ENCODE data around the gene ATG9B. TPM values are rescaled to one million over a fixed set of nuclear protein-coding genes. Genes with fewer than 3 reads are reported as not detected.

The ATG9B gene
- total and polyA plus RNA-seq, 9 of the 15 experiments (the other 6 are each of a cell fraction or from before 2014, with no cell fraction given) = 0.29 to 8.0 (median 2.1) TPM

DNA sequence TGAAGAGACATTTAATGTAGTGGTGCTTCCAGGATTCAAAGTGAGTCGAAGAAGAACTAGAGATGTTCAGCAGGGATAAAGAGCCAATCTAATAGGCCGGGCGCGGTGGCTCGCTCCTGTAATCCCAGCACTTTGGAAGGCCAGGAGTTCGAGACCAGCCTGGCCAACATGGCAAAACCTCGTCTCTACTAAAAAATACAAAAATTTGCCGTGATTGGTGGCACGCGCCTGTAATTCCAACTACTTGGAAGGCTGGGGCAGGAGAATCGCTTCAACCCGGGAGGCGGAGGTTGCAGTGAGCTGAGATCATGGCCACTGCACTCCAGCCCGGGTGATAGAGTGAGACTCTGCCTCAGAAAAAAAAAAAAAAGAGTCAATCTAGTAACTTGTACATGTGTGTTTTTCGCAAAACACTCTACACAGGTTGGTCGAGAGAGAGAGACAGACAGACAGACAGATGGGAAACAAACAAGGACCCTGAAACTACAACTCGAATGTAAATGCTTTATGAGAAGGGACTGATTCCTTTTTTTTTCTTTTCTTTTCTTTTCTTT is 4.7 kb upstream of the ATG9B start (continued):
- no peak for TF ChIP-seq POLR2H (tag; IDR thresholded peaks at IDR 0.05; ENCODE audit: low read depth)
- TF ChIP-seq, protein P1, sequence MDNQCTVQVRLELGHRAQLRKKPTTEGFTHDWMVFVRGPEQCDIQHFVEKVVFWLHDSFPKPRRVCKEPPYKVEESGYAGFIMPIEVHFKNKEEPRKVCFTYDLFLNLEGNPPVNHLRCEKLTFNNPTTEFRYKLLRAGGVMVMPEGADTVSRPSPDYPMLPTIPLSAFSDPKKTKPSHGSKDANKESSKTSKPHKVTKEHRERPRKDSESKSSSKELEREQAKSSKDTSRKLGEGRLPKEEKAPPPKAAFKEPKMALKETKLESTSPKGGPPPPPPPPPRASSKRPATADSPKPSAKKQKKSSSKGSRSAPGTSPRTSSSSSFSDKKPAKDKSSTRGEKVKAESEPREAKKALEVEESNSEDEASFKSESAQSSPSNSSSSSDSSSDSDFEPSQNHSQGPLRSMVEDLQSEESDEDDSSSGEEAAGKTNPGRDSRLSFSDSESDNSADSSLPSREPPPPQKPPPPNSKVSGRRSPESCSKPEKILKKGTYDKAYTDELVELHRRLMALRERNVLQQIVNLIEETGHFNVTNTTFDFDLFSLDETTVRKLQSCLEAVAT (IDR thresholded peaks at IDR 0.05) = peak in 1 of 2 experiments; percentile 30; a peak in 2 of 4 replicates
- TF ChIP-seq MBD2 (IDR thresholded peaks at IDR 0.05; ENCODE audit: borderline replicate concordance, low read depth) = no peak
- TF ChIP-seq HDAC6 (IDR thresholded peaks at IDR 0.05; ENCODE audit: low read depth, low read length) = no peak
- TF ChIP-seq, protein P2, sequence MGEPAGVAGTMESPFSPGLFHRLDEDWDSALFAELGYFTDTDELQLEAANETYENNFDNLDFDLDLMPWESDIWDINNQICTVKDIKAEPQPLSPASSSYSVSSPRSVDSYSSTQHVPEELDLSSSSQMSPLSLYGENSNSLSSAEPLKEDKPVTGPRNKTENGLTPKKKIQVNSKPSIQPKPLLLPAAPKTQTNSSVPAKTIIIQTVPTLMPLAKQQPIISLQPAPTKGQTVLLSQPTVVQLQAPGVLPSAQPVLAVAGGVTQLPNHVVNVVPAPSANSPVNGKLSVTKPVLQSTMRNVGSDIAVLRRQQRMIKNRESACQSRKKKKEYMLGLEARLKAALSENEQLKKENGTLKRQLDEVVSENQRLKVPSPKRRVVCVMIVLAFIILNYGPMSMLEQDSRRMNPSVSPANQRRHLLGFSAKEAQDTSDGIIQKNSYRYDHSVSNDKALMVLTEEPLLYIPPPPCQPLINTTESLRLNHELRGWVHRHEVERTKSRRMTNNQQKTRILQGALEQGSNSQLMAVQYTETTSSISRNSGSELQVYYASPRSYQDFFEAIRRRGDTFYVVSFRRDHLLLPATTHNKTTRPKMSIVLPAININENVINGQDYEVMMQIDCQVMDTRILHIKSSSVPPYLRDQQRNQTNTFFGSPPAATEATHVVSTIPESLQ (CRISPR knock-in tag; IDR thresholded peaks at IDR 0.05) = no peak
- no peak for TF ChIP-seq GATA2 (CRISPR knock-in tag; IDR thresholded peaks at IDR 0.05)
- no peak for TF ChIP-seq ZNF134 (CRISPR knock-in tag; conservative IDR thresholded peaks at IDR 0.05)
- TF ChIP-seq, protein P3, sequence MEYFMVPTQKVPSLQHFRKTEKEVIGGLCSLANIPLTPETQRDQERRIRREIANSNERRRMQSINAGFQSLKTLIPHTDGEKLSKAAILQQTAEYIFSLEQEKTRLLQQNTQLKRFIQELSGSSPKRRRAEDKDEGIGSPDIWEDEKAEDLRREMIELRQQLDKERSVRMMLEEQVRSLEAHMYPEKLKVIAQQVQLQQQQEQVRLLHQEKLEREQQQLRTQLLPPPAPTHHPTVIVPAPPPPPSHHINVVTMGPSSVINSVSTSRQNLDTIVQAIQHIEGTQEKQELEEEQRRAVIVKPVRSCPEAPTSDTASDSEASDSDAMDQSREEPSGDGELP (CRISPR knock-in tag; IDR thresholded peaks at IDR 0.05; ENCODE audit: borderline replicate concordance) = no peak
- 0 out of 2 replicates have a peak, but pooled peaks have one; percentile 61 for TF ChIP-seq SMARCE1 (IDR thresholded peaks at IDR 0.05)
- 0 out of 2 replicates have a peak, but pooled peaks have one; percentile 4 for TF ChIP-seq ZNF24 (IDR thresholded peaks at IDR 0.05)
- TF ChIP-seq, protein P4, sequence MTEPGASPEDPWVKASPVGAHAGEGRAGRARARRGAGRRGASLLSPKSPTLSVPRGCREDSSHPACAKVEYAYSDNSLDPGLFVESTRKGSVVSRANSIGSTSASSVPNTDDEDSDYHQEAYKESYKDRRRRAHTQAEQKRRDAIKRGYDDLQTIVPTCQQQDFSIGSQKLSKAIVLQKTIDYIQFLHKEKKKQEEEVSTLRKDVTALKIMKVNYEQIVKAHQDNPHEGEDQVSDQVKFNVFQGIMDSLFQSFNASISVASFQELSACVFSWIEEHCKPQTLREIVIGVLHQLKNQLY (CRISPR knock-in tag; conservative IDR thresholded peaks at IDR 0.05) = no peak
- no peak for TF ChIP-seq PCBP1 (IDR thresholded peaks at IDR 0.05; ENCODE audit: low read depth, low read length, poor library complexity, severe bottlenecking)
- TF ChIP-seq, protein P5, sequence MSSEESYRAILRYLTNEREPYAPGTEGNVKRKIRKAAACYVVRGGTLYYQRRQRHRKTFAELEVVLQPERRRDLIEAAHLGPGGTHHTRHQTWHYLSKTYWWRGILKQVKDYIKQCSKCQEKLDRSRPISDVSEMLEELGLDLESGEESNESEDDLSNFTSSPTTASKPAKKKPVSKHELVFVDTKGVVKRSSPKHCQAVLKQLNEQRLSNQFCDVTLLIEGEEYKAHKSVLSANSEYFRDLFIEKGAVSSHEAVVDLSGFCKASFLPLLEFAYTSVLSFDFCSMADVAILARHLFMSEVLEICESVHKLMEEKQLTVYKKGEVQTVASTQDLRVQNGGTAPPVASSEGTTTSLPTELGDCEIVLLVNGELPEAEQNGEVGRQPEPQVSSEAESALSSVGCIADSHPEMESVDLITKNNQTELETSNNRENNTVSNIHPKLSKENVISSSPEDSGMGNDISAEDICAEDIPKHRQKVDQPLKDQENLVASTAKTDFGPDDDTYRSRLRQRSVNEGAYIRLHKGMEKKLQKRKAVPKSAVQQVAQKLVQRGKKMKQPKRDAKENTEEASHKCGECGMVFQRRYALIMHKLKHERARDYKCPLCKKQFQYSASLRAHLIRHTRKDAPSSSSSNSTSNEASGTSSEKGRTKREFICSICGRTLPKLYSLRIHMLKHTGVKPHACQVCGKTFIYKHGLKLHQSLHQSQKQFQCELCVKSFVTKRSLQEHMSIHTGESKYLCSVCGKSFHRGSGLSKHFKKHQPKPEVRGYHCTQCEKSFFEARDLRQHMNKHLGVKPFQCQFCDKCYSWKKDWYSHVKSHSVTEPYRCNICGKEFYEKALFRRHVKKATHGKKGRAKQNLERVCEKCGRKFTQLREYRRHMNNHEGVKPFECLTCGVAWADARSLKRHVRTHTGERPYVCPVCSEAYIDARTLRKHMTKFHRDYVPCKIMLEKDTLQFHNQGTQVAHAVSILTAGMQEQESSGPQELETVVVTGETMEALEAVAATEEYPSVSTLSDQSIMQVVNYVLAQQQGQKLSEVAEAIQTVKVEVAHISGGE (CRISPR knock-in tag; IDR thresholded peaks at IDR 0.05) = no peak
- TF ChIP-seq SAP30 (IDR thresholded peaks at IDR 0.05; ENCODE audit: borderline replicate concordance, insufficient read depth, low read depth, low read length, poor library complexity, severe bottlenecking) = no peak
